Stomach (tissue), 4 donors: ENCODE data around the gene COG8.

Experiments used
- CTCF ChIP-seq, 7 experiments: fragments of 450-650 bp in 4 of 7; fragments of 200-600 bp in 3 of 7; sonication (generic) in 3 of 7; IDR thresholded peaks; one replicate each; pipeline ENCODE4 v1.5.1; 2016 to 2019; ENCODE audit warnings: antibody characterized with exemption in 7 of 7, control low read depth in 2 of 7, mild to moderate bottlenecking in 1 of 7
- EP300 ChIP-seq: sonication (generic); formaldehyde crosslinking; IDR thresholded peaks from one replicate; pipeline ENCODE4 v1.6.1; 2017; ENCODE audit warnings: antibody characterized with exemption
- POLR2A ChIP-seq, 4 donors: fragments of 450-650 bp; IDR thresholded peaks; one replicate each; pipeline ENCODE4 v1.6.1; 2016; ENCODE audit warnings: antibody characterized with exemption in 4 of 4, control low read depth in 2 of 4, mild to moderate bottlenecking in 1 of 4, moderate library complexity in 1 of 4
- POLR2AphosphoS5 ChIP-seq, 3 donors: sonication (generic); formaldehyde crosslinking; IDR thresholded peaks; one replicate each; pipeline ENCODE4 v1.6.1; 2016; ENCODE audit warnings: antibody characterized with exemption in 3 of 3

GRCh38 chr16:69365901-69366300 is 26.5 kb upstream of the COG8 start:
- TF ChIP-seq CTCF (IDR thresholded peaks at IDR 0.05) (no peak), POLR2A (IDR thresholded peaks at IDR 0.05) (no peak), POLR2AphosphoS5 (IDR thresholded peaks at IDR 0.05) (no peak), EP300 (no peak)
